Lung (tissue), 12 donors: ENCODE measurements around the gene GALNT10. TPM values are rescaled to one million over a fixed set of nuclear protein-coding genes. Genes with fewer than 3 reads are reported as not detected.

Experiments used
- ATAC-seq: fragments of 200-7000 bp; cut with Tn5 transposase; one replicate; pipeline ENCODE4 v1.9.1; 2020; ENCODE audit warnings: moderate number of reproducible peaks; ENCODE audit not compliant: insufficient read depth, low FRiP score
- DNase-seq, 3 donors: peaks; one replicate each; pipeline ENCODE4 v3.0.0-alpha.2; 2013 to 2017
- H3K27ac ChIP-seq, 2 donors: one replicate each; pipeline ENCODE4 v1.5.1; 2013; ENCODE audit warnings: mild to moderate bottlenecking in 2 of 2, moderate library complexity in 2 of 2, control low read depth in 1 of 2, inconsistent platforms in 1 of 2, low read depth in 1 of 2, low read length in 1 of 2
- H3K27me3 ChIP-seq, 3 donors: one replicate each; pipeline ENCODE4 v1.5.1; 2013; ENCODE audit warnings: low read length in 2 of 3; ENCODE audit not compliant: control insufficient read depth in 3 of 3, insufficient read depth in 3 of 3
- H3K36me3 ChIP-seq, 4 donors: one replicate each; pipeline ENCODE4 v1.5.1; 2013; ENCODE audit warnings: low read length in 4 of 4, mild to moderate bottlenecking in 1 of 4, moderate library complexity in 1 of 4; ENCODE audit not compliant: control insufficient read depth in 4 of 4, insufficient read depth in 4 of 4
- H3K4me1 ChIP-seq, 5 donors: one replicate each; pipeline ENCODE4 v1.5.1; 2013; ENCODE audit warnings: low read length in 5 of 5, mild to moderate bottlenecking in 2 of 5, moderate library complexity in 1 of 5; ENCODE audit not compliant: control insufficient read depth in 5 of 5, insufficient read depth in 5 of 5
- H3K4me3 ChIP-seq: one replicate; pipeline ENCODE4 v1.5.1; 2013; ENCODE audit warnings: mild to moderate bottlenecking, control low read depth, moderate library complexity
- H3K9ac ChIP-seq, 2 donors: one replicate each; pipeline ENCODE4 v1.5.1; 2013; ENCODE audit warnings: low read length in 2 of 2, control low read depth in 1 of 2; ENCODE audit not compliant: insufficient read depth in 1 of 2
- H3K9me3 ChIP-seq, 4 donors: one replicate each; pipeline ENCODE4 v1.5.1; 2013; ENCODE audit warnings: low read length in 3 of 4, mild to moderate bottlenecking in 1 of 4, moderate library complexity in 1 of 4; ENCODE audit not compliant: control insufficient read depth in 4 of 4, insufficient read depth in 3 of 4
- WGBS, 2 donors: extraction: QIAGEN DNeasy Blood & Tissue Kit; methylation state at CpG; one replicate each; pipeline ENCODE4 v1.1.7; 2013; 5-methylcytosine and 5-hydroxymethylcytosine counted together
- polyA plus RNA-seq, 2 donors: library from polyadenylated mRNA; stranded (reverse); fragments of 200-250 nt; gene quantifications; one replicate each; pipeline ENCODE4 v1.2.1, GENCODE V29; 2013
- total RNA-seq, 2 donors: library from RNA; depleted of rRNA in 1 of 2; stranded (reverse); fragments of >200 nt in 1 of 2; gene quantifications; one replicate each; pipeline ENCODE4 v1.2.1, GENCODE V29; 2014 to 2021
- TF ChIP-seq, protein P1 (sequence below): IDR thresholded peaks from 2 replicates; pipeline ENCODE4 v1.5.1; 2012; ENCODE audit warnings: mild to moderate bottlenecking; ENCODE audit errors: control extremely low read depth, extremely low read depth
- donor health status: control.
- donor health status: control.
- donor health status: Bipolar disorder and iron deficiency.
- donor health status: healthy.
- donor health status: DM: yes; HTN: yes; CAD: no.

The GALNT10 gene
- total and polyA plus RNA-seq, 4 donors: 9.0 to 70.2 (median 22.0) TPM

DNA sequence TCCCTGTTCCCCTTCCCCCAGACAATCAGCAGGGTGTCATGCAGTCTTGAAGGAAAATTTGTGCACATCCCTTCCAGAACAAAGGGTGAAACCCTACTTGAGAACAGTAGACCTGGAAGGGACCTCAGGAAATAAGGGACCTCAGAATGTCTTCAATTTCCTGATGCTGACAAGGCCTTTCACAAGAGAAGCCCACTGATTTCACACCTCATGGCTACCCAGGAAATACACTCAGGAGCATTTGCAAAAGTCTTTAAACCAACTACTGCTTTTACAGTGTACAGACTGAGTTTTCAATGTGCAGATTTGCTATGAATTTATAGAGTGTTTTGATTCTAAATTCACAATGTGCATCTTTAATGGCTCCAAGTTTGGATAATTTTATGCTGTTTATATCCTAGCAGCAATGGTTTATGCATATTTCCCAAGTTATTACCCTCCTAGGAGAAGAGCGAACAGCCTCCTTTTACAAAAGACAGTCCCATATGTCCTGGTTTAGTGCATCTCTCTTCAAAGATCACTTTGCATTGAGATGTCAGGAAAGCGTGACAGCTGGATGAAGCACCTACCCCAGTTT lies 74.8 kb downstream of the GALNT10 start:
- DNase-seq (no peak), ATAC-seq (no peak)
- H3K27me3 ChIP-seq: no peaks in the 10 kb centered on the region
- 90 to 96% methylated on average over 2 of the region's 2 CpGs for WGBS, 2 donors
- H3K9ac ChIP-seq: no peak overlapping the region
- H3K4me3 ChIP-seq: no peak overlapping the region
- H3K4me1 ChIP-seq: peaks cover 0 to 12% (median 0%) of the 10 kb centered on the region in 5 donors
- no peaks in the 10 kb centered on the region for H3K36me3 ChIP-seq
- TF ChIP-seq, protein P1, sequence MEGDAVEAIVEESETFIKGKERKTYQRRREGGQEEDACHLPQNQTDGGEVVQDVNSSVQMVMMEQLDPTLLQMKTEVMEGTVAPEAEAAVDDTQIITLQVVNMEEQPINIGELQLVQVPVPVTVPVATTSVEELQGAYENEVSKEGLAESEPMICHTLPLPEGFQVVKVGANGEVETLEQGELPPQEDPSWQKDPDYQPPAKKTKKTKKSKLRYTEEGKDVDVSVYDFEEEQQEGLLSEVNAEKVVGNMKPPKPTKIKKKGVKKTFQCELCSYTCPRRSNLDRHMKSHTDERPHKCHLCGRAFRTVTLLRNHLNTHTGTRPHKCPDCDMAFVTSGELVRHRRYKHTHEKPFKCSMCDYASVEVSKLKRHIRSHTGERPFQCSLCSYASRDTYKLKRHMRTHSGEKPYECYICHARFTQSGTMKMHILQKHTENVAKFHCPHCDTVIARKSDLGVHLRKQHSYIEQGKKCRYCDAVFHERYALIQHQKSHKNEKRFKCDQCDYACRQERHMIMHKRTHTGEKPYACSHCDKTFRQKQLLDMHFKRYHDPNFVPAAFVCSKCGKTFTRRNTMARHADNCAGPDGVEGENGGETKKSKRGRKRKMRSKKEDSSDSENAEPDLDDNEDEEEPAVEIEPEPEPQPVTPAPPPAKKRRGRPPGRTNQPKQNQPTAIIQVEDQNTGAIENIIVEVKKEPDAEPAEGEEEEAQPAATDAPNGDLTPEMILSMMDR: no peak
- no peak overlapping the region for H3K27ac ChIP-seq
- H3K9me3 ChIP-seq: no peaks in the 10 kb centered on the region

DNA sequence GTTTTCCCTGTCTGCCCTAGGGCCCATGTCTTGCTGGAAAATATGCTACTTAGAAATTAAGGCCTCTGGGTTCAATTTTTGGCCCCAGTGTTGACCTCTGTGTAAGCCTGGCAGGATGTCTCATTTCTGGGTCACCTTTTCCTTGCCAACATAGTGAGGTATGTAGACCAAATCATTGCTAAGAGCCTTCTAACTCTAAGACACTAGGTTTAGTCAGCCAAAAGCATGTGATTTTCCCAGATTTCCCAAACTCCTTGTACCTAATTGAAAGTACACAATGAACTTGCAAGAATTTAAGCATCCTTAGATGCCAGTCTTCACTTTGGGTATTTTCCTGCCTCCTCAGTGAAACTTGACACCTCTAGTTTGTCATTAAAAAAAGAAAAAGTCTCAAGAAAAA lies 77.0 kb downstream of the GALNT10 start:
- Histone ChIP-seq H3K27me3 (no peaks in the 10 kb centered on the region), H3K36me3 (no peaks in the 10 kb centered on the region), H3K4me3 (no peak overlapping the region), H3K4me1 (peaks cover 0 to 8% (median 2%) of the 10 kb centered on the region in 5 donors), H3K9me3 (no peaks in the 10 kb centered on the region), H3K27ac (no peak overlapping the region), H3K9ac (no peak overlapping the region)
- ATAC-seq (no peak), DNase-seq (no peak)
- TF ChIP-seq, protein P1: no peak

DNA sequence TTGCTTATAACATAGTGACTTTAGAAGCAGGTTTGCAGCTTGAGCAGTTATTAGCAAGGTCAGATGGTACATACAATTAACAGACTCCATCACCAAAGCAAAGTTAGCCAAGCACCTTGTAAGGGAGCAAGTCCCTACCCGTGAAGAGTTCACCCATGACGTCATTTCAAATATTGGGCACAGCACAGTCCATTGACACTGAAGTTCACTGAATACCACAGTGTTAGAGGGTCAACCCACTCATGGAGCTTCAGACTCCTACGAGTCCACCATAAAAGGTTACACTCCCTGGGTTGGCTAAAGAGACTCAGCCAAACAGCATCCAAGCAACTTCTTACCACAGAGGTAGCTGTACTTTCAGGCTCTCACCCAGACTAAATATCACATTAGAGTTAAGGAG lies 77.5 kb downstream of the GALNT10 start:
- no peak overlapping the region for H3K4me3 ChIP-seq

More for the DNA sequence above, 77.5 kb downstream of the GALNT10 start:
- no peak overlapping the region for H3K27ac ChIP-seq
- H3K36me3 ChIP-seq: no peaks in the 10 kb centered on the region
- no peak for DNase-seq
- no peaks in the 10 kb centered on the region for H3K9me3 ChIP-seq
- peaks cover 0 to 12% (median 5%) of the 10 kb centered on the region in 5 donors for H3K4me1 ChIP-seq
- no peaks in the 10 kb centered on the region for H3K27me3 ChIP-seq
- H3K9ac ChIP-seq: no peak overlapping the region
- TF ChIP-seq, protein P1: no peak
- ATAC-seq: no peak
- 86 to 91% methylated on average over 3 of the region's 3 CpGs for WGBS, 2 donors
